PFSK-1 (cell line): ENCODE measurements around the gene SUGP2.
A peak's percentile ranks its signal among the peaks of the same experiment; 100 is the strongest.

Experiments
- FOXP2 ChIP-seq: optimal IDR thresholded peaks from 2 replicates; pipeline ENCODE3; 2011; ENCODE audit warnings: borderline replicate concordance, control low read depth, inconsistent platforms; ENCODE audit not compliant: insufficient read depth; ENCODE audit errors: extremely low read length, extremely low read depth
- POLR2AphosphoS5 ChIP-seq: IDR thresholded peaks from 2 replicates; pipeline ENCODE4 v1.6.1; 2012; ENCODE audit warnings: low read depth, mild to moderate bottlenecking, control low read depth, low read length, moderate library complexity
- SIN3A ChIP-seq: IDR thresholded peaks from 2 replicates; pipeline ENCODE4 v1.6.1; 2012; ENCODE audit warnings: mild to moderate bottlenecking, low read length, moderate library complexity, borderline replicate concordance; ENCODE audit not compliant: insufficient read depth
- TAF1 ChIP-seq: IDR thresholded peaks from 2 replicates; pipeline ENCODE4 v1.6.1; 2012; ENCODE audit warnings: low read length, control low read depth, borderline replicate concordance; ENCODE audit not compliant: insufficient read depth
- TF ChIP-seq, protein P1 (sequence below), 2 experiments: IDR thresholded peaks; 2 replicates each; pipeline versions ENCODE4 v1.6.1 to v1.8.0; 2011 to 2012; ENCODE audit warnings: low read depth in 2 of 2, low read length in 2 of 2, control low read depth in 1 of 2, inconsistent platforms in 1 of 2, mild to moderate bottlenecking in 1 of 2, moderate library complexity in 1 of 2; ENCODE audit not compliant: insufficient read depth in 1 of 2

Gene SUGP2

DNA sequence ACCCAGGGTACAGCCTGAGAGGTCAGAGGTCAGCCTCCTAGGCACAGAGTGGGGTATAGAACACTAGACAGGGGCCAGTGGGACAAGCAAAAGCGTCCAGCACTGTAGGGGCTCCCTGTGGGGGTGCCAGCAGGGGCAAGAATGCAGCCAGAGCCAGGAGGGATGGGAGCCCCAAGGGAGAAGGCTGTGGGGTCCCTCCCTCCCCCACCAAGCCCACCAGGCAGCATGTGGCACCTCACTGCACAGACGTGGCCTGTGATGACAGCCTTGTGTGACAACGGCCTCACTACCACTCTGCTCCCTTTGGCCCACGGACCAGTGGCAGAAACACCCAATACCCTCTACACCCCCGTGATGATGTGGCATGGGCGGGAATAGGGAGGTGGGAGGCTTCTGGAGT is 10.2 kb upstream of the SUGP2 start:
- TF ChIP-seq, protein P1, sequence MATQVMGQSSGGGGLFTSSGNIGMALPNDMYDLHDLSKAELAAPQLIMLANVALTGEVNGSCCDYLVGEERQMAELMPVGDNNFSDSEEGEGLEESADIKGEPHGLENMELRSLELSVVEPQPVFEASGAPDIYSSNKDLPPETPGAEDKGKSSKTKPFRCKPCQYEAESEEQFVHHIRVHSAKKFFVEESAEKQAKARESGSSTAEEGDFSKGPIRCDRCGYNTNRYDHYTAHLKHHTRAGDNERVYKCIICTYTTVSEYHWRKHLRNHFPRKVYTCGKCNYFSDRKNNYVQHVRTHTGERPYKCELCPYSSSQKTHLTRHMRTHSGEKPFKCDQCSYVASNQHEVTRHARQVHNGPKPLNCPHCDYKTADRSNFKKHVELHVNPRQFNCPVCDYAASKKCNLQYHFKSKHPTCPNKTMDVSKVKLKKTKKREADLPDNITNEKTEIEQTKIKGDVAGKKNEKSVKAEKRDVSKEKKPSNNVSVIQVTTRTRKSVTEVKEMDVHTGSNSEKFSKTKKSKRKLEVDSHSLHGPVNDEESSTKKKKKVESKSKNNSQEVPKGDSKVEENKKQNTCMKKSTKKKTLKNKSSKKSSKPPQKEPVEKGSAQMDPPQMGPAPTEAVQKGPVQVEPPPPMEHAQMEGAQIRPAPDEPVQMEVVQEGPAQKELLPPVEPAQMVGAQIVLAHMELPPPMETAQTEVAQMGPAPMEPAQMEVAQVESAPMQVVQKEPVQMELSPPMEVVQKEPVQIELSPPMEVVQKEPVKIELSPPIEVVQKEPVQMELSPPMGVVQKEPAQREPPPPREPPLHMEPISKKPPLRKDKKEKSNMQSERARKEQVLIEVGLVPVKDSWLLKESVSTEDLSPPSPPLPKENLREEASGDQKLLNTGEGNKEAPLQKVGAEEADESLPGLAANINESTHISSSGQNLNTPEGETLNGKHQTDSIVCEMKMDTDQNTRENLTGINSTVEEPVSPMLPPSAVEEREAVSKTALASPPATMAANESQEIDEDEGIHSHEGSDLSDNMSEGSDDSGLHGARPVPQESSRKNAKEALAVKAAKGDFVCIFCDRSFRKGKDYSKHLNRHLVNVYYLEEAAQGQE (IDR thresholded peaks at IDR 0.05; ENCODE audit: insufficient read depth in 1 of 2, low read depth in 2 of 2, low read length in 2 of 2) = no peak
- TF ChIP-seq SIN3A (no peak), POLR2AphosphoS5 (no peak), FOXP2 (no peak), TAF1 (no peak)

DNA sequence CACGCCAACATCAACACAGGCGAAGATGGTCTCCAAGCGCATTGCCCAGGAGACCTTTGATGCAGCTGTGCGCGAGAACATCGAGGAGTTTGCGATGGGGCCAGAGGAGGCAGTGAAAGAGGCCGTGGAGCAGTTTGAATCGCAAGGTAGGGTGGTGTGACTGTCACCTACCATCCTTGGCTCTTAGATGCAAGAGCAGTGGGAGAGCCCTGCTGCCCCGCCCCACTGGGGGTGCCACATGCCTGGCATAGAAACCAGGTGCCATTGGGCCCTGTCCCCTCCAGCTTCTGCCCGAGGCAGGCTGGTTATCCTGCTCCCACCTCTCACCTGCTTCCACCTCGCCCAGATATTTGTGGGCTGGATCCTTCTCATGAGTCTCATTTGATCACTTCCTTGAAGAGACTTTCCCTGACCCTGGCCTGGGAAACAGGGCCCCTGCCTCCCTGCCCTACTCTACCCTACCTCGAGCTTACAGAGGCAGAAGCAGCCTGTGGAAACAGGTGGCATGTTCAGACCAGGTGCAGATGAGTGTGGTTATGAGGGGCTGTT is 9.5 kb upstream of the SUGP2 start:
- TF ChIP-seq TAF1 (no peak), POLR2AphosphoS5 (no peak), FOXP2 (no peak), SIN3A (no peak)
- TF ChIP-seq, protein P1 (IDR thresholded peaks at IDR 0.05; ENCODE audit: insufficient read depth in 1 of 2, low read depth in 2 of 2, low read length in 2 of 2) = no peak

DNA sequence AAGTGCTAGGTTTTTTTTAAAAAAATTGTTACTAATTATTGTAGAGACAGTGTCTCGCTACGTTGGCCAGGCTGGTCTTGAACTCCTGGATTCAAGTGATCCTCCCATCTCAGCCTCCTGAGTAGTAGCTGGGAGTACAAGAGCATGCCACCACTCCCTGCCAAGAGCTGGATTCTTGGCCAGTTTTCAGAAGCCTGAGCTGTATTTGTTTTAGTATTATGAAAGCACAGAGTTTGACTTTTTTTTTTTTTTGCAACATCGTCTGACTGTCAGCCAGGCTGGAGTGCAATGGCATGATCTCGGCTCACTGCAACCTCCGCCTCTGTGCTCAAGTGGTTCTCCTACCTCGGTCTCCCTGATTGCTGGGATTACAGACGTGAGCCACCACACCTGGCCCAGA is 7.1 kb upstream of the SUGP2 start:
- TF ChIP-seq TAF1 = no peak
- TF ChIP-seq POLR2AphosphoS5 = no peak
- TF ChIP-seq, protein P1 (IDR thresholded peaks at IDR 0.05; ENCODE audit: insufficient read depth in 1 of 2, low read depth in 2 of 2, low read length in 2 of 2) = no peak
- TF ChIP-seq SIN3A = no peak
- TF ChIP-seq FOXP2 = no peak

DNA sequence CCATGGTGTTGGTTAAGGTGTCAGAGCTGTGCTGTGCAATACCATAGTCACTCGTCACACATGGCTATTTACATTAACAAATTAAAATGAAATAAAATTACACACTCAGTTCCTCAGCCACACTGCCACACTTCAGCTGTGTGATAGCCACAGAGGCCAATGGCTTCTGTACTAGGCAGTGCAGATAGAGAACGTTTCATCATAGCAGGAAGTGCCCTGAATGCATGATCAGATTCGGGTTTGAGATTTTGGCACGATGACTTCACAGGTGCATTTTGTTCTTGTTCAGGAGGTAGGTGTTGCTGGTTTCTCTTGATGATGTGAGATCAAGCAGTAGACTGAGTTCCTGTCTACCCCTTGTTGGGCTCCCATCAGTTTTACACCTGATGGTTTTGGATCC is 6.6 kb upstream of the SUGP2 start:
- no peak for TF ChIP-seq TAF1
- TF ChIP-seq, protein P1 (IDR thresholded peaks at IDR 0.05; ENCODE audit: insufficient read depth in 1 of 2, low read depth in 2 of 2, low read length in 2 of 2) = no peak
- no peak for TF ChIP-seq FOXP2
- no peak for TF ChIP-seq POLR2AphosphoS5
- no peak for TF ChIP-seq SIN3A

DNA sequence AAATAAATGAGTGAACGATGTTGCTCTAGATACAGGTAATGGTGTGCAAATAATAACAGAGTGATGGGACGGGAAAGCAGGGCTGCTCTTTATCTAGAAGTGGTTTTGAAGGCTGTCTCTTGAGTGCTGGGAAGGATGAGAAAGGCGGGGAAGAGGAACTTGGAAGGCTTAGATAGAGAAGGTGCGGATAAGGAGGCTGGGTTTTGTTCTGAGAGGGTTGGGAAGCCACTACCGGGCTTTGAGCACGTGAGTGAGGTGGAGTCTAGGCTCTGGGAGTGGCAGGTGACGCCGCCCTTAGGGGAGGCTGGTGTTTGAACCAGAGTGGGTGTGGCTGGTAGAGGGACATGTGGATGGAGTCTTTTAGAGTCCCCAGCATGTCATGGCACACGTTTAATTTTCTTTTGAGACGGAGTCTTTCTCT is 897 bp upstream of the SUGP2 start:
- no peak for TF ChIP-seq FOXP2
- TF ChIP-seq, protein P1 (IDR thresholded peaks at IDR 0.05; ENCODE audit: insufficient read depth in 1 of 2, low read depth in 2 of 2, low read length in 2 of 2) = no peak
- peak; percentile 78; the same call in 1 of the 2 replicates for TF ChIP-seq POLR2AphosphoS5
- peak; percentile 90; the same call in 1 of the 2 replicates for TF ChIP-seq SIN3A
- peak; percentile 50; the same call in 1 of the 2 replicates for TF ChIP-seq TAF1
